ENCODE measurements around the gene MYO7A.
"Not testable (repeated sequence)": the region's sequence is repeated elsewhere in the genome, so short reads cannot be mapped to it uniquely, and the experiment has no call there.

The MYO7A gene

DNA sequence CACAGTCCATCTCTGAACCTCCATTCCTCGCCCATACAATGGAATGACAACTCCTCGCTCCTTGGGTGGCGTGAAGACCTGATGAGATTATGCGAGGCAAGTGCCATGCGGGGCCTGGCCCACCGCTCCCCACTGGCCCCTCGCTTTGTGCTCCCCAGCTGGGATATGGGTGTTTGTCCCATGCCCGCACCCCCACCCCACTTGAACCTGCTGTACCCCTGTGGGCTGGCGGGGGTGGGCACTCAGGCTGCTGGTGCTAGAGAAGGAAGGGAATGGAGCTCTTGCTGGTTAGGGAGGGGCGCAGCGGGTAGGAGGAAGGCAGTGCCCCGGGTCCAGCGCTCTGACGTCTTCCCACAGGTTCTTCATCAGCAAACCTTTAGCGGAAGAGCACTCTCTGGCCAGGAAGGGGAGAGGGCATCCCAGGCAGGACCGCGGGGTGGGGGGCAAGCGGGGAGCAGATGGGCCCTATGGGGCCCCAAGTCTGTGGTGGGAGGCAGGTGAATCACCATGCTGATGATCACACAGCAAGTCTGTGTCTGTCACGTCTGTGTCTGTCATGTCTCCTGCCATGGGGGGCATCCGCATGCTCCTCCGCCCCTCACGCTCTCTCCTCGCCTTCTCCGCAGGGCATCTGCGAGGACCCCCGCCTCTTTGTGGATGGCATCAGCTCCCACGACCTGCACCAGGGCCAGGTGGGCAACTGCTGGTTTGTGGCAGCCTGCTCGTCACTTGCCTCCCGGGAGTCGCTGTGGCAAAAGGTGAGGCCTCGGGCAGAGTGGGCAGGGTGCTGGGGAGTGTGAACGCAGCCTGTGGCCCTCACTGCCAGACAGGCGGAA, 34.8 kb upstream of the MYO7A start:
- no peak for DNase-seq

DNA sequence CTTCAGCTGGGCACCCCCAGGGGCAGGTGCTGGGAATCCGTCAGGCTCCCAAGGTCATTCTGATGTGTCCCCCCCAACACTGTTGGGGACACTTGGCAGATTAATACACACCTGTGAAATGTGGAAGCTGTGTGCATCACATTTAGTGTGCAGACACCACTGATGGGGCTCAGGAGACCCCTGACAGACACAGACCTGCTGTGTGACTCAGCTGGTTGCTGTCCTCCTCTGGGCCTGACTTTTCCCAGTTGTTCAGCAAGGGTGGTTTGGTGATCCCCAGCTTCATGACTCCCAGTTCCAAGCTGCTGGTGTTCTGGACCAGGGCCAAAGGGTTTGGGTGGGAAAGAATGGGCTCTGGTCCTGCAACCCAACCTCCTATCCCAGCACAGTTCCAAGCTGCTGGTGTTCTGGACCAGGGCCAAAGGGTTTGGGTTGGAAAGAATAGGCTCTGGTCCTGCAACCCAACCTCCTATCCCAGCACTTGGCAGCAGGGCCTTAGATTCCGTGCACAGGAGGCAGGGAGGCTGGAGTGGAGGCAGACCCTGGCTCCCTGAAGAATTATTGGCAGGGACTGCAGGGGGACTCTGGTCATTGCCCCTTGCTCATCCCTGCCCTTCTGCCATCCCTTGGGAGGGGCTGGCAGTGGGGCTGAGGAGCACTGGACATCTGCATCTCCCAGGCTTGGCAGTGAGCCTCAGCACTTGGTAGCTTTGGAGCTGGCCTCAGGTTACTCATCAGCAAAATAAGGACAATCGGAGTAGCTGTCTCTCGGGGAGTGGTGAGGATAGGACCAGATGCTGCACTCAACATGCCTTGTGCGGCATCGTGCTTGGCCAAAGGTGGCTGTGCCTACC, 33.8 kb upstream of the MYO7A start:
- no peak for DNase-seq

DNA sequence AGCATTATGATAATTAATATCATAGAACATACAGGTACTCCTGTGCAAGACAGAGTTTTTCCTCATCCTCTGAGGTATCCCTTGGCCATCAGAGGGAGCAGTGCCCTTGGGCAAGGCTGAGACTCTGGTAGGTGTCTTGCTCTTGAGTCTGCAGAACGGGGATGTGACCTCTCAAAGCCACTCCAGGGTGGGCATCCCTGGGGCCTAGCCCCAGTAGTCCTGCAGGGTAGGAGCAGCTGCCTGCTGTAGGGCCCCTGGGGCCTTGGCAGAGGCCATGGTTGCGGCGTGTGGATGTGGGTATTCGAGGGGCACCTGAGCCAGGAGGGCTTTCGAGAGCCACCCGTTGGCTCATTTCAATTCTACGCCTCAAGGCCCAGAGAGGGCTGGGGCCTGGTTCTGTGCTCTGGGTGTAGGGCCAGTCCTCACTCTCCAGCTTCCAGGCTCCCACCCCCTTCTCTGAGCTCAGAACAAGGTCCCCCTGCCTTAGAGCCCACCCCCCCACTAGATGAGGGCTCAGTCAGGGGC, 33.1 kb upstream of the MYO7A start:
- DNase-seq: no peak

DNA sequence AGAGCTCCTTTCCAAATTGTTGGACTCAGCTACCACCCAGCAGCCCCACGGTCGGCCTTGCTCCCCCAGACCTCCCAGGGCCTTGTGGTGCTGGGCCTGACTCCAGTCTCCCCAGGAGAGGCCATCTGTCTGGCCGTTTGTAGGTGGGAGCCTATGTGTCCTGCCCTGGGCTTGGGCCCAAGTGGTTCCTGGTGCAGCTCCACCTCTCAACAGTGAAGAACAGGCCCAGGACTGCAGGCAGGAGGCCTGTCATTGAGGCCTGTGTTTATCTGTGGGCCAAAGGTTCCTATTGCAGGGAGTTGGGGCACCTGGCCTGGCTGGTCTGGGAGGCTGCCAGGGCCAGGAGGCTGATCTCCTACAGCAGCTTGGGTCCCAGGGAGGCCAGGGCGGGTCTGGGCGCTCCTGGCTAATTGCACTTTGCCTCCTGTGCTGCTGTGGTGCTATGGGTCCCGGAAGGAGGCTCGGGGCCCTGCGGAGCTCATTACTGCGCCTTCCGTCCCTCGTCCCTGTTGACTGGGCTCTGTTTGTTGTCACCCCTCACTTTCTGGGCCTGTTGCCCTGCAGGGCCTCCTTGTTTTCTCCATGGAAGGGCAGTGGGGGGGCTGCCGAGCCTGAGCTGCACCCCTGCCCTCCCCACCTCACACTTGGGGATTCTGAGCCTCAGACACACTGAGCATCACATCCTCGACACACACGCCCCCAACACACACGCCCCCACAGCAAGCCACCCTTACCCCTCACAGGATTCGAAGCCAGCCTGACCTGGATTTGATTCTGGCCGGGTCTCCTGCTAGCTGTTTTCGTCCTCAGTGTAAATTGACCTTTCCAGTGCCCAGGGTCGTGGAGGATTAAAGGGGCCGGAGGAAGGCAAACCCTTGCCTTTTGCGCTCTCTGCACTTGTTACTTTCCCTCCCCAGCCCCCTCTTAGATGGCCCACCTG, 32.2 kb upstream of the MYO7A start:
- no peak for DNase-seq

DNA sequence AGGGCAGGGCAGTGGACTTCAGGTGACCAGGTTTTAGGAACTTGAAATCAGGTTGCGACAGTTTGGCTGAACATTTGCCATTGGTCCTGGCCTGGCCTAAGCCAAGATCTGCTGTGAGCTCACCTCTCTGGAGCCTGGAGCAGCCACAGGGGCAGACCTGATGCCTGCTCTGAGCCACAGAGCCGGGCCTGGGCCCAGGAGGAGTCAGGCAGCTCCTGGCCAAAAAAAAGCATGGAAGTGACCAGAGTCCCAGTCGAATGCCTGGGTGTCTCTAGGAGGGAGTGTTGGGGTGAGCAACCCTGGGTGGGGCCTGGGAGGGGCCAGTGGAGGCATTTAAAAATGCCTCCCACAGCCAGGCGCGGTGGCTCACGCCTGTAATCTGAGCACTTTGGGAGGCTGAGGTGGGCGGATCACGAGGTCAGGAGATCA, 31.4 kb upstream of the MYO7A start:
- no peak for DNase-seq

DNA sequence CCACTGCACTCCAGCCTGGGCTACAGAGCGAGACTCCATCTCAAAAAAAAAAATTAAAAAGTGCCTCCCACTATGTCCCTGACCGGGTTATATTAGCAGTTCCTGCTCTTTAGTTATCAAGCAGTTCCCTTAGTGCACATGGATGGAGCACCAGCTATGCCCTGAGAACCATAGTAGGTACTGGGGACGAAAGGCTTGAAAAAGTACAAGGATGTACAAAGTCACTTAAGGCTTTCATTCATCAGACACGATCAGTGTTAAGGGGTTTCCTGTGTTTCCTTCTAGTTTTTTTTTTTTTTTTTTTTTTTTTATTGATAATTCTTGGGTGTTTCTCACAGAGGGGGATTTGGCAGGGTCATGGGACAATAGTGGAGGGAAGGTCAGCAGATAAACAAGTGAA, 30.9 kb upstream of the MYO7A start:
- DNase-seq: not testable (repeated sequence)

DNA sequence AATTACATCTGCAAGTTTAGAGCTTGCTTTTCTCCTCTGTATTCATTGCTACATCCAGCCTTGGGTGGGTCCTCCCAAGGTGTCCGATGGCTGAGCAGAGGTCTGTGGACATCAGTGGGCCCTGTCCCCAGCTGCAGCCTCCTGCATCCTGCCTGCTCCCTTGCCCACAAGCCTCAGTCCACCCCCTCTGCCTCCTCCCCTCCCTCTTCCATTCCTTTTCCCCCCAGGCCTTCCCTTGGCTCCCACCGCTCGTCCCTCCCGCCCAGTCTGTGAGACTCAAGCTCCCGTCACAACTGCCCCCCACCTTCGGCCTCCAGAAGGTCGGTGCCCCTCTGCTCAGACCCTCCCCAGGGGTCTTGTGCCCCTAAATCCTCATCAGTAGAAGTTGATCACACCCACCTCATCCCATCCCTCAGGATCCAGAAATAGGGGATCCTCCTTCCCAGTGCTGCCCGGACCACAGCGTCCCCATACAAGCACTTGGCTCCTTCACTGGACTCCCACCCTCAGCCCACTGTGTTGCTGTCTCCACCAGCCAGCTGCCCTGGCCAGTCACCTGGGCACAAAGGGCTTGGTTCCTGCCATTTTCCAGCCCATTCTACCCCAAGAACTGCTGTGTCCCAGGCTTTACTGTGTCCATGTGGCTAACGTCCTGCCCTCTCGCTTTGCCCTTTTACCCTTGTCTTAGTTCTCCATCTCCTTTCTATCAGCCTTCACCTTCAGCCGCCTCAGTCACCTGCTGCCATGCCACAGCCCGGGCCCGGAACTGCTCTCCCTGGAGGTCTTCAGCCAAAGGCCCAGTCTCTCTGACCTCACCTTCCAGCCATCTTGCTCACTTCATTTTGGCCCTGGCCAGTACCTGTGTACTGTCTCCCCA, 27.6 kb upstream of the MYO7A start:
- no peak for DNase-seq

DNA sequence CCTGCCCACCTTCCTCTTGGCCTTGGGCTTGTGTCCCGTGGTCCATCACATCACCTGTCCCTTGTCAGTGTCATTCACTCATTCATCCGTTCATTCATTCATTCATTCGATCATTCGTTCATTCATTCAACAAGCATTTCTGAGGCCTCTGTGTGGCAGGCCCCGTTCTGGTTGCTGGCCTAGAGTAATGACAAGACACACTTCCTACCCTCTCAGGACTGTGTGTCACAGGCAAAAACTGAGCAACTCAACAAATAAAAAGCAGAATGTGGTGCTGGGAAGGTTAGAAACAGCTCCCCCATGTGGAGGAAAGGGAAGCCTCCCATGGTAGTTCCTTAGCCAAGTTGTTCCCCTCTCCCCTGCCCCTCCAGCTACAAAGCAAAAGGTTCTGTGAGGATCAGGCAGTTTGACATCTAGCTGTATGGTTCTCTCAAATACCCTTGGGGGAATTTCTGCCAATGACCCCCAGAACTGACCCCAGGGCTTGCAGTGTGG, 27.0 kb upstream of the MYO7A start:
- DNase-seq: no peak

DNA sequence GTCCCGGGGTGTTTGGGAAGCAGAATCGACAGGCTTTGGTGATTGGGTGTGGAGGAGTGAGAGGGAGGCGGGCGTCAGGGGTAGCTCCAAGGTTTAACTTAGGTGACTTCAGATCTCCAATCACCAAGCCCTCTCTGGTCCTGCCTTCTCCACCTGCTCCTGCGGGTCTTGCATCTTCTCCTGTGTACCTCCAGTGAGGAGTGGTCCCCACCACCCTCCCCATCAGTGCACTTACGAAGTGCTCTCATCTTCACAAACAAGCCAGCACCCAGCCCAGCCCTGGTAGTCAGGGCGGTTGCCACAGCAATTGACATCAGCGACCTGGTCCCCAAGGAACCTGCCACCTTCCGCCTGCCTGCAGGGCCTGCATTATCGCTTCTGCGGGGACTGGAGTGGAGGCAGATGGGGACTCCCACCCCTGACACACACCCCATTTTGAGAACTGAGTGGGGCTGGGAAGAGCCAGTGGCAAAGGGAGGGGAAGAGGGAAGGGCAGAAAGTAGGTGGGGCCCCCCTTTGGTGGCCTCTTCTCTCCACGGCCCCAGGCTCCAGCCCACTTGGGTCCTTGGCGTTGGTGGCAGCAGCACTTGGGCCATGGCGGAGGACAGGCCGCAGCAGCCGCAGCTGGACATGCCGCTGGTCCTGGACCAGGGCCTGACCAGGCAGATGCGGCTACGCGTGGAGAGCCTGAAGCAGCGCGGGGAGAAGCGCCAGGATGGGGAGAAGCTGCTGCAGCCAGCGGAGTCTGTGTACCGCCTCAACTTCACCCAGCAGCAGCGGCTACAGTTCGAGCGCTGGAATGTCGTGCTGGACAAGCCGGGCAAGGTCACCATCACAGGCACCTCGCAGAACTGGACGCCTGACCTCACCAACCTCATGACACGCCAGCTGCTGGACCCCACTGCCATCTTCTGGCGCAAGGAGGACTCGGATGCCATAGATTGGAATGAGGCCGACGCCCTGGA, 25.5 kb upstream of the MYO7A start, which contains the start of gene OMP:
TSS of gene OMP (plus strand) at position 595 of the 965 bp plus-strand sequence. CDS start at position 595, 0 bp downstream.
- no peak for DNase-seq

DNA sequence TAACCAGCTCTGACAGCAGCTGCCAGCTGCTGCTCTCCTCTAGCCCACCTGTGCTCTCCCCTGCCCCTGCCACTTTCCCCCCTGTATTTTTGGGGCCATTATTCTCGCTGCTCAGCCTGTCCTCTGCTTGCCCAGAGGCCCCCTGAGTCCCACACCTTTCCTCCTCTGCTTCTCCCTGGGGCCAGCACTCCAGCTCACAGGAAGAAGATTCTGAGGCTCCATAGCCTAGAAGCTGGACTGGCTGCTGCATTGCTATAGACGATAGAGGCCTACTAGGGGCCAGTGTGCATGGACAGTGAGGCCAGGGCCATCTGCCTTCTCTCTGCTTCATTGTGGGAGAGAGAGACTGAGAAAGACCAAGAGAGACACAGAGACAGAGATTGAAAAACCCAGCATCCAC, 24.7 kb upstream of the MYO7A start:
- no peak for DNase-seq

DNA sequence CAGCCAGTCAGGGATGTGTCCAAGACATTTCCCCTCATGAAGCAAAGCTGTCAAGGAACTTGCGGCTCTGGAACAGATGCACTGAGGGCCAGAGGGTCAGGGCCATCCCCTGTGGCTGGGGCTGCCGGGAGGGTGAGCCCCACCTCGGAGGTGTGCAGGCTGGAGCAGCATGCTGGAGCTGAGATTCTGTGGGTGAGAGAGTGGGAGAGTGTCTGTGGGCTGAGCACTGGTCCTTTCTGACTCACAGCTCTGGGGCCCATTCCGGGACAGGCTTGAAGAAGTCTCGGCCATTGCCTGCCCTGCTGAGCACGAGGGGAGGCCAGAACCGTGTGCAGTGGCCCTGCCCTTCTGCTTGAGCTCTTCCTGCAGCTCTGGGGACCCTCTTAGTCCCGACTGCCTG, 23.3 kb upstream of the MYO7A start:
- no peak for DNase-seq

DNA sequence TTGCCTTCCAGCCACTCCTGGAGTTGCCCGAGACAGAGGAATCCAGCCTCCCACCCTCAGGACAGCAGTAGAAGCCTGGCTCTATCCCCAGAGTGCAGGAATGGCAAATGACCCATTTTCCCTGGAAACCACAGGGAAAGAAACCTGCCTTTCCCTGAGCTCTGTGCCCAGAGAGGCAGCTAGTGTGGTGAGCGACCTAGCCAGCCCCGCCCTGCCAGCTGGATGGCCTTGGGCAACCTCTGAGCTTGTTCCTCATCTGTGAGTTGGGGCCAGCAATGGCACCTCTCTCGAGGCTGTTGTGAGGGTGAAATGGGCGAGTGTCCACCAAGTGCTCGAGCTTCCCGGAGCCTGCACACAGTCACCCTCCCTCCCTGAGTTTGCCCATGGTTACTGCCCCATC, 21.7 kb upstream of the MYO7A start:
- no peak for DNase-seq

DNA sequence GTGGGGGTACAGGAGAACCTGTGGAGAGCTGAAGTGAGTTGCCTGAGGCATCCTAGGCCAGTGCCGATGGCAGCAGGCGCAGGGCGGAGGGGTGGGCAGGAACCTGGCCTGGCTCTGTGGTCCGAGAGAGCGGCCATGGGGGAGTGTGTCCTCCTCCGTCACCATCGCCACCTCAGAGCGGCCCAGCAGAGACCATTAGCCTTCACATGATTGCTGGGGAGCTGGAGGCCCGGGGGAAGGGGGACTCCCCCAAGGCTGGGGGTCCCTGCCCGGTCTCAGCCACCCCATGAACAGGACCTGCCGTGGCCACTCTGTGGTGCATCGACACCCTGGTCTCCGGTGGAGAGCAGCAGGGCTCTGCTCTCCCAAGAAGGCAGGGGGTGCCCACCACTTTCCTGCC, 21.3 kb upstream of the MYO7A start:
- no peak for DNase-seq

DNA sequence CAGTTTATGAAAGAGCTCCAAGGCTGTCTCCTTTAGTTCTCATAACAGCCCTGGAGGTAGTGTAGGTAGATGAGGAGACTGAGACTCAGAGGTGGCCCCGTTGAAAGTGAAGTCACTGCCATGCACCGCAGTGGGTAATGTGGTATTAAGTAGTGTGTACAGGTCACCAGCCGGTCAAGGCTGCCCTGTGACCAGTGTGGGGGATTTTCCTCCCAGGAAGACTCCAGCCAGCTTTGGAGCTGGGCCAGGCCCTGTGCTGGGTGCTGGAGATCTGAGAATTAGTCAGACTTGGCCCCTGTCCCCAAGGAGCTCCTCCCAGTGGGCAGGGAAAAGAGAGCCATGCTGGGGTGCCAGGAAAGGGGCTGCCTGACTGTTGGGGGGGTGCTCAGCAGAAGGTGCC, 20.1 kb upstream of the MYO7A start:
- no peak for DNase-seq

DNA sequence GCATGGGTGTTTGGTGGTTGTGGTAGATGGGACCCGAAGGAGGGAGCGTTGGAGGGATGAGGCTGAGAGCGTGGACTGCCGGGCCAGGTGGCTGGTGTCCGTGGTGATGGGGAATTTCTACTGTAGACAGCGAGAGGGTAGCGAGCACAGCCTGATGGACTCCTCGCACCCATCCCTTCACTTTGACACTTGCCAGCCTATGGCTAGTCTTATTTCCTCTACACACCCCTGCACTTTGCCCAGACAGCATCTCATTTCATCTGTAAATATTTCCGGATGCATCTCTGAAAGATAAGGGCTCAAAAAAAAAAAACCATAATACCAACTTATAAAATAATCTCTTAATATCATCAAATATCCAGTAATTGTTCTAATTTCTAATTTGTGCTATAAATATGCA, 19.6 kb upstream of the MYO7A start:
- no peak for DNase-seq

DNA sequence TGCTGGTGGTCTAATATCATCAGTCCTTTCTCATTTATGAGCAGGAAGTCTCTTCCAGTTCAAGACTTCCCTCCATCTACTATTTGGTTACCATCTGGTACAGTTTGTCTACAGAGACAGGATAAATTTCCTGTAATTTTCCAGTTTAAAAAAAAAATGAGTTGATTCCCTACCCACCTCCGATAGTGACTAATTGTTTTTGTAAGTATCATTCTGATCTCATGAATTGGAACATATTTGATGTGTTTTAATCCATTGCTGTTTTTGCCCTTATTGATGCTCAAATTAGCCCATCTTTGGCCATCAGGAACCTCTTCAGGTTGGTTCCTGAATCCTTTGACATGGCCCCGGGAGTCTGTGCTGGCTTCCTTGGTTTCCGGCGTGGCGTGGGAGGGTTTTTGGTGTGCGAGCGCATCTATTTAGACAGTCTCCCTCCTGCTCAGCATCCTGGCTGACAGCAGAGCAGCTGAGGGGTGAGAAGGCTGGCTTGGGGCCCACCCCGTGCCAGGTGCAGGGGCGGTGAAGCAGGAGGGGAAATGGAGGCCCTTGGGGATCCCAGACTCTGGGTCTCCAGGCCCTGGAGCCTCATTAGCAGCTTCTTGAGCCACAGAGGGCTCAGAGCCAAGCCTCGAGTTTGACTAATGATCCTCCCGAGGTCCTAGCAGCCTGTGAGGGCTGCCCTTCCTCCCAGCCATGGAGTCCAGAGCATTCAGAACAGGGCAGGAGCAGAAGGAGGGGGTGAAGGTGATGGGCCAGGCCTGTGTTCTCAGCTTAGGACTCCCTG, 18.6 kb upstream of the MYO7A start:
- no peak for DNase-seq

DNA sequence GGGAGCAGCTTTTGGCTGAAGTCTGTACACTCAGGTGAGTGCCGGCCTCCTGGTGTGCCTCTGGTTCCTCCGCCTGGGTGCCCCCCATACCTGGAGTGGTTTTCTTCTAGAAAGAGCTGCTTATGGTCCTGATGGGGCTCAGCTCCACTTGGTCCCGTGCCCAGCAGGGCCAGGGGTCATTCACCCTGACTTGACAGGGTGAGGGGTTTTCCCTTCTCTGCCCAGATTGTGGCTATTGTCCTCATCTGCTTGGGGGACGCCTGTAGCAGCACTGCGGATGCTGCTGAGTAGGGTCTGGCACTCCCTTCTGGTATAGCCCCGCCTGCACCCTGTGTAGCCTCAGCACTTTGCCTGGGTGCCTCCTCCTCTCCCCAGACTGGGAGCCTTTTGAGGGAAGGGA, 17.2 kb upstream of the MYO7A start:
- DNase-seq: no peak

DNA sequence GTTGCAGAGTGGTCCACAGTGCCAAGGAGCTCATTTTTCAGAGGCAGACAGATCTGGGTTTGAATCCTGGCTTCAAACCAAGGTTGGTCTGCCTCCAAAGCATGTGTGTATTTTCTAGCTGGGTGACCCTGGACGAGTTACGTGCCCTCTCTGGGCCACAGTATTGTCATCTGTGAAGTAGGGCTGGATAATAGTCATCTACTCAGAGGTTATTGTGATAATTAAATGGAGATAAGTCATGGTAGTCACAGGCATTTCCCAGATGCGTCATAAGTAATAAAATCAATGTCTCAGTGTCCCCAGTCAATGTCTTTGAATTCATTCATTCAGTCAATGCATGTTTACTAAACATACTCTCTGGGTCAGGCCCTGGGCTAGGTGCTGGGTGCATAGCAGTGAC, 16.8 kb upstream of the MYO7A start:
- DNase-seq: no peak

DNA sequence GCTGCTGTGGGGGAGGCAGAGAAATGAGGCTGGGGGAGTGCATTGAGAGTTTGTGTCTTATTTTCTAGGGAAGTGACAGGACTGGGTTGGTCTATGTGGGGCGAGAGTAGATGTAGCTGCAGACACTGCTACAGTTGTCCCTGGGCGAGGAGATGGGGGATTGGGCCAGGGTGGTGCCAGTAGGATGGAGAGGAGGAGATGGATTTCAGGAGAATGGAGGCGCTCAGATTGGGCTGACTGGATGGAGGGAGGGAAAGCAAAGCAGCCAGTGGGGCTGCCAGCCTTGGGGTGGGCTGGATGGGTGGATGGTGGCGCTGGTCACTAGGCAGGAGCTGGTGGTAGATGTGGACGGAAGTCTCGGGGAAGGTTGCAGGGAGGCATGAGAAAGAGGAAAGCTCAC, 16.1 kb upstream of the MYO7A start:
- no peak for DNase-seq
